HL-60/S4 treated with phorbol 12-myristate 13-acetate at 8.2 ng/mL for 4 days and 3 days (cell line): ENCODE measurements around the gene MAPT.

Experiments
- in situ Hi-C: fragments of 300-500 bp; cut with MboI; formaldehyde crosslinking; loops from 2 replicates; pipeline ENCODE4 v1.15.0; 2022; ENCODE audit warnings: low sequenced_read_pairs

MAPT gene

GRCh38 chr17:46025510-46026165, 131.3 kb downstream of the MAPT start:
- in situ Hi-C loops, result no loop called here

- in situ Hi-C loops, result no loop called here
These were observed 132.1 kb downstream of the MAPT start for GRCh38 chr17:46026166-46027047.

GRCh38 chr17:46027048-46027975, 133.0 kb downstream of the MAPT start:
- in situ Hi-C loops, result no loop called here

- in situ Hi-C loops, result no loop called here
These were observed 133.6 kb downstream of the MAPT start for GRCh38 chr17:46027976-46028325.

- in situ Hi-C loops, result no loop called here
These were observed 134.0 kb downstream of the MAPT start for GRCh38 chr17:46028374-46028773.

GRCh38 chr17:46028981-46029565, 134.7 kb downstream of the MAPT start:
- in situ Hi-C loops, result no loop called here

GRCh38 chr17:46029627-46030026, 135.3 kb downstream of the MAPT start:
- in situ Hi-C loops, result no loop called here

GRCh38 chr17:46030752-46031151, 136.4 kb downstream of the MAPT start:
- in situ Hi-C loops, result no loop called here

- in situ Hi-C loops, result no loop called here
These were observed 137.1 kb downstream of the MAPT start for GRCh38 chr17:46031440-46031839.

- in situ Hi-C loops, result no loop called here
These were observed 137.6 kb downstream of the MAPT start for GRCh38 chr17:46031920-46032319.

GRCh38 chr17:46032909-46033308, 138.6 kb downstream of the MAPT start:
- in situ Hi-C loops, result no loop called here

- in situ Hi-C loops, result no loop called here
These were observed 139.0 kb downstream of the MAPT start for GRCh38 chr17:46033392-46033791.

GRCh38 chr17:46035112-46035818, 140.9 kb downstream of the MAPT start:
- in situ Hi-C loops, result no loop called here

GRCh38 chr17:46036491-46036890, 142.1 kb downstream of the MAPT start:
- in situ Hi-C loops, result no loop called here

- in situ Hi-C loops, result no loop called here
These were observed 143.4 kb downstream of the MAPT start for GRCh38 chr17:46037722-46038255.

GRCh38 chr17:46038414-46038813, 144.1 kb downstream of the MAPT start:
- in situ Hi-C loops, result no loop called here

- in situ Hi-C loops, result no loop called here
These were observed 144.6 kb downstream of the MAPT start for GRCh38 chr17:46038937-46039336.

- in situ Hi-C loops, result no loop called here
These were observed 145.3 kb downstream of the MAPT start for GRCh38 chr17:46039592-46040186.

GRCh38 chr17:46042246-46042645, 147.9 kb downstream of the MAPT start:
- in situ Hi-C loops, result no loop called here

- in situ Hi-C loops, result no loop called here
These were observed 148.6 kb downstream of the MAPT start for GRCh38 chr17:46042925-46043324.
